SKM-1 (cell line): ENCODE results near the gene MBD5.

Source experiments
- DNase-seq: peaks from one replicate; lab custom pipeline; 2025; ENCODE audit not compliant: unreplicated experiment; lab: John Stamatoyannopoulos, UW

Gene MBD5

GRCh38 chr2:148108385-148108784, 87.5 kb downstream of the MBD5 start:
- DNase-seq, result no peak

GRCh38 chr2:148110184-148110583, 89.3 kb downstream of the MBD5 start:
- DNase-seq, result no peak

- DNase-seq, result no peak
Observed at GRCh38 chr2:148122788-148123187, 101.9 kb downstream of the MBD5 start.

GRCh38 chr2:148124271-148124670, 103.4 kb downstream of the MBD5 start:
- DNase-seq, result no peak

- DNase-seq, result no peak
Observed at GRCh38 chr2:148130581-148130980, 109.7 kb downstream of the MBD5 start.

GRCh38 chr2:148132412-148132811, 111.5 kb downstream of the MBD5 start:
- DNase-seq, result no peak

GRCh38 chr2:148135705-148136104, 114.8 kb downstream of the MBD5 start:
- DNase-seq, result no peak

- no peak for DNase-seq
Observed at GRCh38 chr2:148136441-148136840, 115.5 kb downstream of the MBD5 start.

- no peak for DNase-seq
Observed at GRCh38 chr2:148161909-148162435, 141.1 kb downstream of the MBD5 start.

- DNase-seq, result no peak
Observed at GRCh38 chr2:148162871-148163270, 142.0 kb downstream of the MBD5 start.

GRCh38 chr2:148165975-148166374, 145.1 kb downstream of the MBD5 start:
- no peak for DNase-seq

- DNase-seq, result no peak
Observed at GRCh38 chr2:148167241-148167766, 146.4 kb downstream of the MBD5 start.

GRCh38 chr2:148167855-148168254, 147.0 kb downstream of the MBD5 start:
- DNase-seq, result no peak

- DNase-seq, result no peak
Observed at GRCh38 chr2:148172131-148172753, 151.4 kb downstream of the MBD5 start.

- no peak for DNase-seq
Observed at GRCh38 chr2:148173168-148173567, 152.3 kb downstream of the MBD5 start.

GRCh38 chr2:148177559-148177958, 156.7 kb downstream of the MBD5 start:
- no peak for DNase-seq

GRCh38 chr2:148179724-148180123, 158.8 kb downstream of the MBD5 start:
- DNase-seq, result no peak

- no peak for DNase-seq
Observed at GRCh38 chr2:148184976-148185375, 164.1 kb downstream of the MBD5 start.

- no peak for DNase-seq
Observed at GRCh38 chr2:148194882-148195281, 174.0 kb downstream of the MBD5 start.

- no peak for DNase-seq
Observed at GRCh38 chr2:148201075-148202004, 180.4 kb downstream of the MBD5 start.

- no peak for DNase-seq
Observed at GRCh38 chr2:148202237-148202636, 181.3 kb downstream of the MBD5 start.

GRCh38 chr2:148207111-148207510, 186.2 kb downstream of the MBD5 start:
- DNase-seq, result no peak
